GM18505 (cell line): ENCODE results near the gene NOL6.
"Not testable (repeated sequence)": the region's sequence is repeated elsewhere in the genome, so short reads cannot be mapped to it uniquely, and the experiment has no call there.

Source experiments
- ATAC-seq: cut with Tn5 transposase; IDR thresholded peaks from one replicate; pipeline ENCODE4 v1.9.1; 2021; ENCODE audit not compliant: unreplicated experiment
- POLR2A ChIP-seq: IDR thresholded peaks from 4 replicates; pipeline ENCODE4 v1.6.1; 2011; ENCODE audit warnings: borderline replicate concordance; ENCODE audit not compliant: insufficient read depth, insufficient read length; ENCODE audit errors: extremely low read depth

The NOL6 gene

GRCh38 chr9:33473643-33474352 lies at the start of gene NOL6:
NOL6 (minus strand) TSS chr9:33473924; CDS start chr9:33473842, 82 bp downstream.
- ATAC-seq: peak; percentile 97
- TF ChIP-seq POLR2A: peak; percentile 89

GRCh38 chr9:33521861-33522260 lies 48.1 kb upstream of the NOL6 start:
- ATAC-seq: not testable (repeated sequence)

GRCh38 chr9:33517934-33518577 lies 44.3 kb upstream of the NOL6 start:
- ATAC-seq: not testable (repeated sequence)

- no peak for TF ChIP-seq POLR2A
- ATAC-seq: no peak
These were observed 43.6 kb upstream of the NOL6 start for GRCh38 chr9:33517373-33517772.

GRCh38 chr9:33516397-33516796 lies 42.7 kb upstream of the NOL6 start:
- not testable (repeated sequence) for ATAC-seq

- not testable (repeated sequence) for ATAC-seq
These were observed 41.7 kb upstream of the NOL6 start for GRCh38 chr9:33515342-33515995.

- ATAC-seq: not testable (repeated sequence)
These were observed 38.8 kb upstream of the NOL6 start for GRCh38 chr9:33512535-33512934.

GRCh38 chr9:33511184-33511517 lies 37.4 kb upstream of the NOL6 start:
- ATAC-seq: not testable (repeated sequence)

GRCh38 chr9:33510262-33511183 lies 36.8 kb upstream of the NOL6 start:
- ATAC-seq: peak; percentile 66
- TF ChIP-seq POLR2A: no peak

- no peak for ATAC-seq
- no peak for TF ChIP-seq POLR2A
These were observed 33.1 kb upstream of the NOL6 start for GRCh38 chr9:33506626-33507370.

GRCh38 chr9:33498387-33498786 lies 24.7 kb upstream of the NOL6 start:
- TF ChIP-seq POLR2A: no peak
- ATAC-seq: no peak

- not testable (repeated sequence) for ATAC-seq
These were observed 20.1 kb upstream of the NOL6 start for GRCh38 chr9:33493819-33494218.

GRCh38 chr9:33489066-33489465 lies 15.3 kb upstream of the NOL6 start:
- no peak for TF ChIP-seq POLR2A
- no peak for ATAC-seq

GRCh38 chr9:33485312-33485711 lies 11.6 kb upstream of the NOL6 start:
- ATAC-seq: not testable (repeated sequence)
